Hypothalamus (tissue), 51 donors: ENCODE results near the gene DNAH17.

Source experiments
- DNase-seq, 51 donors: peaks; one replicate each; lab custom pipeline; 2025; lab: John Stamatoyannopoulos, UW

DNAH17 gene, protein sequence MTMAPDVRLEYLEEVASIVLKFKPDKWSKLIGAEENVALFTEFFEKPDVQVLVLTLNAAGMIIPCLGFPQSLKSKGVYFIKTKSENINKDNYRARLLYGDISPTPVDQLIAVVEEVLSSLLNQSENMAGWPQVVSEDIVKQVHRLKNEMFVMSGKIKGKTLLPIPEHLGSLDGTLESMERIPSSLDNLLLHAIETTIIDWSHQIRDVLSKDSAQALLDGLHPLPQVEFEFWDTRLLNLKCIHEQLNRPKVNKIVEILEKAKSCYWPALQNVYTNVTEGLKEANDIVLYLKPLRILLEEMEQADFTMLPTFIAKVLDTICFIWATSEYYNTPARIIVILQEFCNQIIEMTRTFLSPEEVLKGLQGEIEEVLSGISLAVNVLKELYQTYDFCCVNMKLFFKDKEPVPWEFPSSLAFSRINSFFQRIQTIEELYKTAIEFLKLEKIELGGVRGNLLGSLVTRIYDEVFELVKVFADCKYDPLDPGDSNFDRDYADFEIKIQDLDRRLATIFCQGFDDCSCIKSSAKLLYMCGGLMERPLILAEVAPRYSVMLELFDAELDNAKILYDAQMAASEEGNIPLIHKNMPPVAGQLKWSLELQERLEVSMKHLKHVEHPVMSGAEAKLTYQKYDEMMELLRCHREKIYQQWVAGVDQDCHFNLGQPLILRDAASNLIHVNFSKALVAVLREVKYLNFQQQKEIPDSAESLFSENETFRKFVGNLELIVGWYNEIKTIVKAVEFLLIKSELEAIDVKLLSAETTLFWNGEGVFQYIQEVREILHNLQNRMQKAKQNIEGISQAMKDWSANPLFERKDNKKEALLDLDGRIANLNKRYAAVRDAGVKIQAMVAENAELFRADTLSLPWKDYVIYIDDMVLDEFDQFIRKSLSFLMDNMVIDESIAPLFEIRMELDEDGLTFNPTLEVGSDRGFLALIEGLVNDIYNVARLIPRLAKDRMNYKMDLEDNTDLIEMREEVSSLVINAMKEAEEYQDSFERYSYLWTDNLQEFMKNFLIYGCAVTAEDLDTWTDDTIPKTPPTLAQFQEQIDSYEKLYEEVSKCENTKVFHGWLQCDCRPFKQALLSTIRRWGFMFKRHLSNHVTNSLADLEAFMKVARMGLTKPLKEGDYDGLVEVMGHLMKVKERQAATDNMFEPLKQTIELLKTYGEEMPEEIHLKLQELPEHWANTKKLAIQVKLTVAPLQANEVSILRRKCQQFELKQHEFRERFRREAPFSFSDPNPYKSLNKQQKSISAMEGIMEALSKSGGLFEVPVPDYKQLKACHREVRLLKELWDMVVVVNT (N-terminal part only)

DNA sequence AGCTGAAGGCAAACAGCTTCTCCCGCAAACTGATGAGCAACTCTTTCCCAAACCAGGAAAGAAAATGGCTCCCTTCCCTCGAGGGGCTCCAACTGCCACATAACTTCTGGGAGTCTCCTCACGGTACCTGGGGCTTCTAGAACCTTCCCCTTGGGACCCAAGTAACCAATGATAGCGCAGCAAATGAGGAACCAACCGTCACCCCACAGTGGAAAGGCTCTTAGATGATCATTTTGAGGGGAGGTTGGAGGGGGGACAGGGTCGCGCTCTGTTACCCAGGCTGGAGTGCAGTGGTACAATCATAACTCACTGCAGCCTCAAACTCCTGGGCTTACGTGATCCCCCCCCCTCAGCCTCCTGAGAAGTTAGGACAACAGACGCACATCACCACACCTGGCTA, at the start of gene DNAH17:
TSS of gene DNAH17 (minus strand) at position 101 of the 400 bp plus-strand sequence. CDS start 2,339 bp downstream, outside the sequence.
- DNase-seq, result no peak

DNA sequence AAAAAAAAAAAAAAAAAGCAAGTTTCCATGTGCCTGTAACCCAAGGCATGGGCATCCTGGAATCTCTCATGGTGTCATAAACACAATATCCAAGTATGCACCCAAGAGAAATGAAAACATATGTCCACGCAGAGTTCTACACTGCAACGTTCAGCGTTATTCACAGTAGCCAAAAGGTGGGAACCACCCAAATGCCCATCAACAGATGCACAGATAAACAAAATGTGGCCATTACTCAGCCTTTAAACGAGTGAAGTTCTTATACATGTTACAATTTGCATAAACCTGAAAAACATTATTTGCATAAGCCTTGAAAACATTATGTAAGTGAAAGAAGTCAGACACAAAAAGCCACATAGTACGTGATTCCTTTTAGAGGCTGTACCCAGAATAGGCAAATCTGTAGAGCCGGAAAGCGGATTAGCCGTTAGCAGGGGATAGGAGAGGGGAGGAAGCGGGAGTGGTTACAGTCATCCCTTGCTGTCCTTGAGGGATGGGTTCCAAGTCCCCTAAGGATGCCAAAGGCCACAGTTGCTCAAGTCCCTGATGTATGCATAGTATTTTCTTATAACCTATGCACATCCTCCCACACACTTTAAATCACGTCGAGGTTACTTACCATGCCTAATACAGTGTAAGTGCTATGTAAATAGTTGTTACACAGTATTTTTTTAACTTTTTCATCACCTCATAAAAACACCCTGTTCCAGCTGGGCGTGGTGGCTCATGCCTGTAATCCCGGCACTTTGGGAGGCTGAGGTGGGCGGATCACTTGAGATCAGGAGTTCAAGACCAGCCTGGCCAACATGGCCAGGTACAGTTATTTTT, 47.3 kb upstream of the DNAH17 start:
- no peak for DNase-seq

DNA sequence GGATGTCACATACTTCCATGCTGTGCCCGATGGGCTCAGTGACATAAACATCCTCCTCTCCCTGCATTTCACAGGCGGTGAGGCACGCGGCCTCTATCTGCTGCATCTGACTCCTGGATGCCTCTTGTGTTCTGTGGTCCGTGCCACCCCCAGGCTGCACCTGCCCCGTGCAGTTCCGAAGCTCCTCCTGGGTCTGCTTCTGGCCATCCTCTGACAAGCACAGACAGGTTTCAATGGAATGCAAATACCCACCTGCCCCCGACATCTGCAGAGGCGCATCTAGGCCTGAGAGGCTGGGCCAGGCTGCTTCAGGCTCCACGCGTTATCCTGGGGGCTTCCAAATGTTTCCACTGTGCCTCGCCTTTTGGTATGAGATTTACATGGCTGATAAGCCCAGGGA, 46.3 kb upstream of the DNAH17 start:
- no peak for DNase-seq

DNA sequence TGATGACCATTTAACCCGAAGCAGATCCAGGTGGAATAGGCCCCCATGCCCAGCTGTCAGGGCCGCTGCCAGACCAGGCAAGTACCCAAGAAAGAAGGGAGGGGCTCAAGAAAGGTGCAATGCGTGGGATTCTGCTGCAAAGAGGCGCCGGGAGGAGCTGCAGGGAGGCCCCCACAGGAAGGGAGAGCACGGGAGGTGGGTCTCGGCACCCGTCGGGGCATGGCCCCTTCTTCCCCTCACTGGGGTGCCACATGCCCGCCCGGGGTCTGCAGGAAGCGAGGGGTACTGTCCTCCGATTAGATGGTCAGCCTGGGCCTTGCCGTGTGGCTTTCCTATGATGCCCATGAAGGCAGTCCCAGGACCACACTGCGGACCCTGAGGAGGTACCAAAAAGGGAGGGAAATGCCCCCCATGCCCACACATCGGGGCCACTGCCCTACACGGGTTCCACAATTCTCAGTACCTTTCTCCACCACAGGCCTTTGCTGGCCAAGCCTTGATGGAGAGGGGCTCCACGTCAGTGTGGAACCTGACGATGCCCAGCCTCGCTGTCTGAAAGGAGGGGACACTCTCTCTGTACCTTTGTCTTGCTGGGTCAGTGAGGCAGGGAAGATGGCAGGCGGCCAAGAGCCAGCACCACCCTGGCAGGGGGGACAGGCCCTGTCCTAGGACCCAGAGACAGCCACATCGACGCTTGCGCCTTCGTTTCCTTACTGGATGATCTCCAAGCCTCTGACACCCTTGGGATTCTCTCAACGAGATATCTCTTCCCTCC, 45.5 kb upstream of the DNAH17 start:
- no peak for DNase-seq

DNA sequence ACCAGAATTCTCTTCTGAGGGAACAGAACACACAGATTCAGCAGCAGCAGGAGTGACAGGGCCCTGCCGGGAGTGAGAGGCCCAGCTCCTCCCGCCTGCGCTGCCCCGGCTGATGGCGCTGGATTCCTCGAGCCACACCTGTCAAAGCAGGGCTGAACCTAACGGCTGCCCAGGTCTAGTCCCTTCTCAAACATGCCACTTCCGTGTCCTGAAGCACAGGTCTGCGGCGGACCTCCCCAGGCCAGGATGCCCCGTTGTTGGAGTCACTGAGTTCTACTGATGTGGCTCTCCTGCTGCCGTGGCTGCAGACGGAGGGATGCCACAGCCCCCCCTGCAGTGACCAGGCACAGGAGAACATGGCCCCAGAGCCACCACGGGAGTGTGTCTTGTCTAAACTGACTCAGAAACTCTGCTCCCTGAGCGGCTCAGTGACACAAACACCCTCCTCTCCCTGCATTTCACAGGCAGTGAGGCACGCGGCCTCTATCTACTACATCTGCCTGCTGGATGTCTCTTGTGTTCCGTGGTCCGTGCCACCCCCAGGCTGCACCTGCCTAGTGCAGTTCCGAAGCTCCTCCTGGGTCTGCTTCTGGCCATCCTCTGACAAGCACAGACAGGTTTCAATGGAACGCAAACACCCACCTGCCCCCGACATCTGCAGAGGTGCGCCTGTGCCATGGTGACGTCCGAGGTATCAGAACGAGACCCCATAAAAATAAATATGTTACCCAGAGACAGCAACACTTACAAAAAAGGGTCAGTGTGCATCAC, 44.7 kb upstream of the DNAH17 start:
- DNase-seq, result no peak

DNA sequence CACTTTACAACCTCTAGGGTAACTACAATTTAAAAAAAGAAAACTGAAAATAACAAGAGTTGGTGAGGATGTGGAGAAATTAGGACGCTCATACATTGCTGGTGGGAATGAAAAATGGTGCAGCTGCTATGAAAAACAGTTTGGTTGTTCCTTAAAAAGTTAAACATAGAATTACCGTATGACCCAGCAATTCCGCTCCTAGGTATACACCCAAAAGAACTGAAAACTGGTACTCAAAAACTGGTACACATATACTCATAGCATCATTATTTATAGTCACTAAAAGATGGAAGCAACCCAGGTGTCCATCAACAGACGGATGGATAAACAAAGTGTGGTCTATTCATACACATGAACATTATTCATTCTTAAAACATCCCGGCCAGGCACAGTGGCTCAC, 42.9 kb upstream of the DNAH17 start:
- no peak for DNase-seq

DNA sequence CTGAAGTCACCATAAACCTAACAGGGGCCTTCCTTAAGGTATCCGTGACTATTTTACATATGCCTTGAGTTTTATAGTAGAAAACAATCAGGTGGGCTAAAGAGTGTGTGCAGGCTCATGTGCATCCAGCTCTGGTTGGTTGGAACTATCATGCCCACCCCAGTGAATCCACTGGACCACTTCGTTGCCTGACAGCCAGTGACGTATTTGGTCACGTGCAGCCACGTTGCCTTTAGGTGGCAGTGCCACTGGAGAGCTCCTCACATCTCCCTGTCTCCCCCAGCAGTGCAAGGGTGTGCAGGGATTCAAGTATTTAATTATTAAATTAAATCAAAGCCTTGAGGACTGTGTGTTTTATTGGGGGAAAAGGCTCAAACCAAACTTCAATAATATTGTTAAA, 42.1 kb upstream of the DNAH17 start:
- DNase-seq, result no peak

DNA sequence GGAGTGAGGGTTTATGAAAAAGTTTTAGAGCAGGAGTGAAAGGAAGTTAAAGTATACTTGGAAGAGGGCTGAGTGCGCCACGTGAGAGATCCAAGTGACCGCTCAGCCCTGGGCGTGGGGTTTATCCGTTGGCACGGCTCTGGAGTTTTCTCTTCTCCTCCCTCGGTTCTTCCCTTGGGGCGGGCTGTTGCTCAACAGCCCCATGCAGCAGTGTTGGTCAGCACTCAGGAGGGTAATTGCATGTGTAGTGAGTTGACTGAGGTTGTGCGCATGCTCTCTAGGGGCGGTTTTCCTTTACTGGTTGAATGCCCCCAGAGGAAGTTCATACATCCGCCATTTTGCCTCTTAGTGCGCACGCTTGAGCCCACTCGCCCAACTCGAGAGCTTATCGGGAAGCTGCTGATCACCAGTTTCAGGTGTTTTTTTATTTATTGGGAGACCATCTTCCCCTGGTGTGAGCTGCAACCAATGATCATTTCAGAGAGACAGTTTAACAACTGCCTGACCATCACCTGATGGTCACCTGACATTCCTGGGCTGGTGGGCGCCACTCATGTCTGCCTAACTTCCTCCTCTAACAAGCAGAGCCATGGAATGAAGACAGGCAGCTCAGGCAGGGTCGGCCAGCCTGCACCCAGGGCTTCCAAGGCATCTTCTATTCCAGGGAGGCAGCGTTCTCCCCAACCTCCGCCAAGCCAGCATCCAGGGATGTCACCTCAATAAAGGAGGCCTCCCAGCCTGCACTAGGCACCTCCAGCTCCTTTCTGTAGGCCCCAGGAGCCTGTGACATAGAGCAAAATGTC, 41.3 kb upstream of the DNAH17 start:
- no peak for DNase-seq

DNA sequence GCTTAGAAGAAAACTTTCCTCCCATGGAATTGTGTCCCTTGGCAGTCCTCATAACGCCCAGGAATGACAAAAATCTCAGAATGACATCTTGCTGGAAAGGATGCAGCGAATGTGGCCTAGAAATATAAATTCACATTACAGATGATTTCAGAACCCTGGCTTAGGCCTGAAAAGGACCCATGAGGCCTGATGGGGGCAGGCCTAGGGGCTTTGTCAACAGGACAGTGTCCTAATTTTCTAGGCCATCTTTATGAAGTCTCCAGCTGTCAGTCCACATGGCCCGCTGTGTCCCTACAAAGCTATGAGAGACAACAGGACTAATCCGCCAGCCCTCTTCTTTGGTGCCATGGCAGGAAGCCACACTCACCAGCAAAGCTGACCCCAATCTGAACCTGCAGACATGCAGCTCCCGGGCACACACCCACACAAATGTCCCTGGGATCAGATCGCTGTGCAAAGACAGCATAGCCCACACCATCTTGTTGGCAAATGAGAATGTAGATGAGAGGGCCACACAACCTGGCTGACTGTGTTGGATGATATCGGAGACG, 40.4 kb upstream of the DNAH17 start:
- DNase-seq, result no peak

DNA sequence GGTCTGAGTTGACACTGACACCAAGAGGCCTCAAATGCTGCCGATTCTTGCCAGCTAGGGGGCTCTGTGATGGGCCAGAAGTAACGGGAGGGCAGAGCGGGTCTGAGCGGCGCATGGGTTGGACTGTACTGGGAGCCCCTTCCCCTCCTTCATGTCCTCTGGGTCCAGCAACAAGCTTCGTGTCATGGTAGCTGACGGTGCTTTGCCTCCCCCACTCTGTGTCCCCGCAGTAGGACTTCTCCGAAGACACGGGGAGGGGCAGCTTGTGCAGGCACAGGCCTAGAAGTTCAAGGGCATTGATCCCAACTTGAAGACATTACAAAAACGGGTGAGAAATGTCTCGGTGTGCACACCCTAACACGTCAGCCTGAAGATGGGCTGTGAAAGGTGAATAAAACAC, 39.8 kb upstream of the DNAH17 start:
- DNase-seq, result no peak

DNA sequence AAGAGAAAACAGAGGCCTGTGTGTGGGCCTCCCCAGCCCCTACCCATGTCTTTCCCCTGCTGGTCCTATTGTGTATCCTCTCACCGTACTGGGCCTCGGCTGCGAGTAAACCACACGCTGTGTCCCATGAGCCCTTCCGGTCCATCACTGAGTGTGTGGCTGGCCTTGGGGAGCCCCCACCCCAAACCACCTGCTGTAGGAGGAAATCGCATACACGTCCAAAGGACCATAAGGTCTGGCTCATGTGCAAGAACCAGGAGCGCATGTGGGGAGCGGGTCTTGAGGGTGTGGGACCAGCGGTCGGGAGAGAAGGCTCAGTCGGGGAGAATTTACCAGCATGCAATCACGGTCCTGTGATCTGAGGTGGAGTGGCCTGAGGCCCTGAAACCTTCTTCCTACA, 38.4 kb upstream of the DNAH17 start:
- DNase-seq, result no peak

DNA sequence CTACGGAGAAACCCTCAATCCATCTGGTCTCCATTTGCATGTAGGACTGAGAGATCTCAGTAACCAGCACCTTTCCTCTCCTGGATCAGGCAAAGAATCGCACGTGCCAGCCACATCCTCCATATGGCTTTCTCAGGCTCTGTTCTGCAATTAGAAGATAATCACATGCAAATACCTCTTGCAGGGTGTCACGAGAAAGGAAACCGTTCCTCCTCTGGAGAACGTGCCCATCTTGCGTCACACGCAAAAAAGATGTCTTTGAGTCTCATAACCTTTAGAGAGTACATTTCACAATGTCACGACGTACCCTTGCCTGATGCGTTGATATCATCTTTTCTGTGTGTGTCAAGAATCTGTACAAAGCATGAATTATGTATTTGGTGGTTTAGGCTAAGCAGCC, 36.2 kb upstream of the DNAH17 start:
- DNase-seq, result no peak

DNA sequence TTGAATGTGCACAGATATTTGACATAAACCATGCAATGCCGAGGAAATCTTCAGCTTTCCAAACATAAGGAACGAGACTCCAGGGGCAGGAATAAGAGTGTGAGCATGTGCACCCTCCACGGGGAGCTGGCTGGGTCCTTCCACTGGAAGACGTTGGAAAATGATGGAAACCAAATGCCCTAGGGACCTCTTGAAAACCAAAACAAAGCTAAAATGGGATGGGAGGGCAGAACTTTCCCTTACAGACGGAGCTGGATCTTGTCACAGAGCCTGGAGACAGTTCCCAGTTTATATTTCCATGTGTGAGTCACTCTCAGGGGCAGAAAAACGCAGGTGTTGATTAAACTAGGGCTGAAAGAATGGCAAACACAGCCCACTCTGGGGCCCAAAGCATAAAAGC, 34.4 kb upstream of the DNAH17 start:
- DNase-seq, result no peak

DNA sequence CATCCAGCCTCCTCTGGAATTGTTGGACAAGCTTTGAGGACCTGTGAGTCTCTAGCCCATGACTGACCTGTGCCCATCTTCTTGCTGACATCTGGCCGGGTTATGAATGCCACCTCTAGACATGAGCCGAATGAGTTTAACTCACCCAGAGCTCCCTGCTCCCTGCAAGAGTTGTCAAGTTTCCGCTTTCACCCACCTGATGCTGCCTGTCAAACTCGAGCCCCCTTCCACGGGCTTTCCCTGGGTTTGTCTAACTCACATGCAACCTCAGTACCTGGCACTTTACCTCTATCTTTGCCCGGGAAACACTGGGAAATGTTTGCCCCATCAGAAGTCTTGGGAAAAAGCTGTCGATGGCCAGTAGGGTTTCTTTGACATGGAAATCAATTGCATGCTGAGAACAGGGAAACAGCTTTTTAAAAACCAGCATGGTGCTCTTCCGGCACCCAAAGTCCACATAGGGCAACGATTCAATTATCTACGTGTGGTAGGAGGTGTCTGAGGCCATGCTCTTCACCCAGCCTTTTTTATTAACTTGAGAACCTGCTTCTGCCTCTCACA, 33.8 kb upstream of the DNAH17 start:
- no peak for DNase-seq

DNA sequence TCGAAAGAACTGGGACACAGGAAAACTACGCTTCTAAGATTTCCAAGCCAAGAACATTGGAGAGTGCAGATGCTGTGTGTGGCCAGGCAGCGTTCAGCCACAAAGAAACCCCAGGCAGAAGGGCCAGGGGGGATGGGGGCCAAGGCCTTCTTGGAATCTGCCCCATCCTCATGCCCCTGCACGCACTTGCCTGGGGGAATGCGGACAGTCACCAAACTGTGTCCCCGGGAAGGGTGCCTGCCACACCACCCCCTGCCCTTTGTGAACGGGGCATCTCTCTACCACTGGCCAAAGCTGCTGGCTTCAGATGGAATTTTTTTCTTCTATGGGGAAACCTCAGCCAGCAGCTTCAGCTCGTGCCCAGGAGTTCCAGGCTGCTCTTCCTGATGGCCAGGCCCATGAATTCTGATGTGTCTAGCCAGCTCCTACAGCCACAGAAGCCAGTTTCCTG, 32.0 kb upstream of the DNAH17 start:
- DNase-seq, result peak in 28 of 51 donors; percentile 2 to 70 (median 22)

DNA sequence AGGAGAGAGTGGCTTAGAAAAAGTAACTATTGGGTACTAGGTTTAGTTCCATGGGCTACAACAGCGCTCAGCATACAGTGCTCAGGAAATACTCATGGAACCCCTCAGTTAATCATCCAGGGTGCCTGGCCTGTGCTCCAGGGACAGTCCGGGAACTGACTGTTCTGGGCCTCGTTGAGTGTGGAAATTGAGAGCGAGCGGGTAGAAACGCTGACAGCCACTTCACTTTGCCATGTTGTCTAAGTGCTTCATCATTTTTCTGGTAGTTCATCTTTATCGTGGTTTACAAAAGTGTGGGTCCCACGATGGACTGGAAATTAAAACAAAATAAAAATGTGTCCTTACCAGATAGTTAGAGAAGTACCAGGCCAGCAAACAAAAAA, 31.6 kb upstream of the DNAH17 start:
- no peak for DNase-seq
